K562 (cell line): ENCODE results near the gene LEPROT. TPM values are rescaled to one million over a fixed set of nuclear protein-coding genes. Genes with fewer than 3 reads are reported as not detected.

Source experiments
- CREB5 ChIP-seq: fragments of 250-450 bp; sonication (Bioruptor Pico); IDR thresholded peaks from 2 replicates; pipeline ENCODE4 v1.5.0; 2020; ENCODE audit warnings: mild to moderate bottlenecking
- ELK1 ChIP-seq: sonication (generic); formaldehyde crosslinking; IDR thresholded peaks from 2 replicates; pipeline ENCODE4 v1.8.1; 2022; ENCODE audit warnings: missing genetic modification reagents
- FOXM1 ChIP-seq, 2 experiments: fragments of 450-650 bp in 1 of 2; sonication (generic) in 1 of 2; formaldehyde crosslinking in 1 of 2; IDR thresholded peaks; 2 replicates each; pipeline versions ENCODE4 v1.6.1 to v1.9.0; 2017 to 2022; ENCODE audit warnings: low read depth in 2 of 2, mild to moderate bottlenecking in 2 of 2, missing genetic modification reagents in 1 of 2, moderate library complexity in 1 of 2
- FOXP1 ChIP-seq: sonication (generic); formaldehyde crosslinking; IDR thresholded peaks from 2 replicates; pipeline ENCODE4 v1.8.0; 2022; ENCODE audit warnings: mild to moderate bottlenecking, missing genetic modification reagents
- GATA2 ChIP-seq: sonication (generic); formaldehyde crosslinking; IDR thresholded peaks from 2 replicates; pipeline ENCODE4 v1.4.0; 2020; ENCODE audit warnings: mild to moderate bottlenecking, missing genetic modification reagents
- GTF2F1 ChIP-seq: IDR thresholded peaks from 2 replicates; pipeline ENCODE4 v1.6.1; 2011; ENCODE audit warnings: low read depth, low read length, improper control_type of control experiment
- JUNB ChIP-seq: fragments of 450-650 bp; formaldehyde crosslinking; conservative IDR thresholded peaks from 2 replicates; pipeline ENCODE4 v1.4.0; 2020; ENCODE audit warnings: mild to moderate bottlenecking
- NCOA2 ChIP-seq, 2 experiments: fragments of 450-650 bp; IDR thresholded peaks; 2 replicates each; pipeline ENCODE4 v1.6.1; 2018; ENCODE audit warnings: mild to moderate bottlenecking in 2 of 2, moderate library complexity in 1 of 2; ENCODE audit not compliant: partially characterized antibody in 2 of 2
- NFE2L1 ChIP-seq: fragments of 450-650 bp; IDR thresholded peaks from 2 replicates; pipeline ENCODE4 v1.6.1; 2016; ENCODE audit warnings: missing genetic modification characterization, low read depth, mild to moderate bottlenecking, missing compliant biosample characterization, moderate library complexity, borderline replicate concordance
- NR4A1 ChIP-seq, 2 experiments: fragments of 250-450 bp in 1 of 2; fragments of 450-650 bp in 1 of 2; sonication (Bioruptor Pico) in 1 of 2; IDR thresholded peaks; 2 replicates each; pipeline versions ENCODE4 v1.4.0 to v1.6.1; 2016 to 2020; ENCODE audit warnings: mild to moderate bottlenecking in 2 of 2, missing compliant biosample characterization in 1 of 2, missing genetic modification characterization in 1 of 2, moderate library complexity in 1 of 2
- WHSC1 ChIP-seq: IDR thresholded peaks from one replicate; pipeline ENCODE4 v1.6.1; 2012; ENCODE audit warnings: low read length, control low read depth, inconsistent platforms
- ZNF24 ChIP-seq: fragments of 450-650 bp; IDR thresholded peaks from 2 replicates; pipeline ENCODE4 v1.6.1; 2016
- ZNF518B ChIP-seq: fragments of 250-450 bp; sonication (Bioruptor Pico); IDR thresholded peaks from 2 replicates; pipeline ENCODE4 v1.5.0; 2021; ENCODE audit warnings: mild to moderate bottlenecking, moderate library complexity
- ZNF551 ChIP-seq: fragments of 250-450 bp; sonication (Bioruptor Pico); IDR thresholded peaks from 2 replicates; pipeline ENCODE4 v1.5.0; 2021; ENCODE audit warnings: mild to moderate bottlenecking, moderate library complexity
- ZNF780A ChIP-seq: fragments of 250-450 bp; sonication (Bioruptor Pico); IDR thresholded peaks from 2 replicates; pipeline ENCODE4 v1.5.0; 2021; ENCODE audit warnings: mild to moderate bottlenecking
- polyA plus RNA-seq, 8 experiments: library from polyadenylated mRNA; depleted of rRNA in 4 of 8; stranded (reverse) in 5 of 8; unstranded in 3 of 8; fragments of >200 nt; fragmentation: Nextera tagmentation in 2 of 8; fragmentation: Illumina TruSeq in 1 of 8; extraction: Ambion mirVana in 2 of 8; extraction: Trizol in 1 of 8; gene quantifications; 2 replicates each; pipeline versions ENCODE4 v1.2.1 to v1.2.3, GENCODE V29; 2011 to 2014; ENCODE audit warnings: inconsistent platforms in 1 of 8, missing spikeins in 1 of 8
- total RNA-seq, 7 experiments: library from RNA; depleted of rRNA in 6 of 7; stranded (reverse); fragments of >200 nt in 6 of 7; fragmentation: Illumina TruSeq in 2 of 7; extraction: Trizol in 2 of 7; gene quantifications; 2 replicates each; pipeline versions ENCODE4 v1.2.1 to v1.2.3, GENCODE V29; 2011 to 2021; ENCODE audit warnings: low replicate concordance in 1 of 7

The LEPROT gene
- total and polyA plus RNA-seq, 9 of the 15 experiments (the other 6 are each of a cell fraction or from before 2014, with no cell fraction given): 28.1 to 97.5 (median 45.8) TPM

GRCh38 chr1:65412256-65412983, 8.0 kb upstream of the LEPROT start (continued):
- TF ChIP-seq ZNF518B (CRISPR knock-in tag) (0 out of 2 replicates have a peak, but pooled peaks have one; percentile 45), WHSC1 (no peak), GTF2F1 (no peak), FOXP1 (CRISPR knock-in tag) (no peak), NFE2L1 (tag) (no peak), GATA2 (peak; percentile 94), CREB5 (peak; percentile 48; the same call in 1 of the 2 replicates), ELK1 (CRISPR knock-in tag) (no peak), ZNF551 (CRISPR knock-in tag) (0 out of 2 replicates have a peak, but pooled peaks have one; percentile 60), FOXM1 (IDR thresholded peaks at IDR 0.05; ENCODE audit: low read depth) (peak; percentile 97), FOXM1 (CRISPR knock-in tag; IDR thresholded peaks at IDR 0.05; ENCODE audit: low read depth) (no peak), ZNF780A (no peak), NR4A1 (CRISPR knock-in tag; IDR thresholded peaks at IDR 0.05) (no peak), NR4A1 (tag; IDR thresholded peaks at IDR 0.05) (0 out of 2 replicates have a peak, but pooled peaks have one; percentile 41), NCOA2 (IDR thresholded peaks at IDR 0.05; ENCODE audit: partially characterized antibody in 2 of 2) (peak in 1 of 2 experiments; percentile 86), JUNB (CRISPR knock-in tag) (0 out of 2 replicates have a peak, but pooled peaks have one; percentile 4), ZNF24 (peak; percentile 31; the same call in 1 of the 2 replicates)
